ENCODE data around the gene RASSF5.

The RASSF5 gene

GRCh38 chr1:206551986-206552326 lies 44.6 kb downstream of the RASSF5 start:
- DNase-seq, result no peak

GRCh38 chr1:206554211-206554610 lies 46.9 kb downstream of the RASSF5 start:
- DNase-seq, result no peak

GRCh38 chr1:206554701-206555472 lies 47.6 kb downstream of the RASSF5 start:
- no peak for DNase-seq

- DNase-seq, result no peak
Measured at GRCh38 chr1:206555473-206555935, 48.2 kb downstream of the RASSF5 start.

GRCh38 chr1:206556047-206556749 lies 48.9 kb downstream of the RASSF5 start:
- DNase-seq, result peak; percentile 25

GRCh38 chr1:206556750-206557635 lies 49.7 kb downstream of the RASSF5 start:
- DNase-seq, result peak; percentile 56

- no peak for DNase-seq
Measured at GRCh38 chr1:206557636-206558473, 50.5 kb downstream of the RASSF5 start.

- DNase-seq, result no peak
Measured at GRCh38 chr1:206558794-206559671, 51.7 kb downstream of the RASSF5 start.

- DNase-seq, result no peak
Measured at GRCh38 chr1:206559672-206559995, 52.3 kb downstream of the RASSF5 start.

- DNase-seq, result peak; percentile 53
Measured at GRCh38 chr1:206560007-206560716, 52.8 kb downstream of the RASSF5 start.

- no peak for DNase-seq
Measured at GRCh38 chr1:206563367-206564207, 56.3 kb downstream of the RASSF5 start.

GRCh38 chr1:206565995-206566394 lies 58.7 kb downstream of the RASSF5 start:
- no peak for DNase-seq

- DNase-seq, result no peak
Measured at GRCh38 chr1:206566999-206567398, 59.7 kb downstream of the RASSF5 start.

- no peak for DNase-seq
Measured at GRCh38 chr1:206568256-206568655, 60.9 kb downstream of the RASSF5 start.

- no peak for DNase-seq
Measured at GRCh38 chr1:206568779-206569352, 61.5 kb downstream of the RASSF5 start.

GRCh38 chr1:206569556-206569955 lies 62.2 kb downstream of the RASSF5 start:
- DNase-seq, result no peak

GRCh38 chr1:206570529-206570928 lies 63.2 kb downstream of the RASSF5 start:
- DNase-seq, result no peak

- DNase-seq, result no peak
Measured at GRCh38 chr1:206572835-206573234, 65.5 kb downstream of the RASSF5 start.

- no peak for DNase-seq
Measured at GRCh38 chr1:206573319-206573718, 66.0 kb downstream of the RASSF5 start.

GRCh38 chr1:206573762-206574161 lies 66.4 kb downstream of the RASSF5 start:
- no peak for DNase-seq
